HCT116 (cell line): ENCODE data around the gene CEND1.

Experiments
- CBX3 ChIP-seq: IDR thresholded peaks from 2 replicates; pipeline ENCODE4 v1.6.1; 2012; ENCODE audit warnings: low read depth
- EZH2 ChIP-seq: fragments of 200-600 bp; sonication (generic); IDR thresholded peaks from 2 replicates; pipeline ENCODE4 v1.6.1; 2017; ENCODE audit warnings: antibody characterized with exemption, mixed run types
- POLR2A ChIP-seq: IDR thresholded peaks from 2 replicates; pipeline ENCODE4 v1.7.0; 2011; ENCODE audit warnings: borderline replicate concordance; ENCODE audit not compliant: insufficient read depth, insufficient read length; ENCODE audit errors: extremely low read depth
- POLR2AphosphoS5 ChIP-seq: IDR thresholded peaks from 2 replicates; pipeline ENCODE4 v1.6.1; 2011; ENCODE audit warnings: mild to moderate bottlenecking, low read depth, low read length, moderate library complexity
- TF ChIP-seq, protein P1 (sequence below), 3 experiments: fragments of 200-600 bp in 1 of 3; sonication (generic) in 1 of 3; IDR thresholded peaks in 2 of 3; conservative IDR thresholded peaks in 1 of 3; 2 replicates each; pipeline ENCODE4 v1.5.1; 2012 to 2017; ENCODE audit warnings: low read depth in 2 of 3, low read length in 2 of 3, antibody characterized with exemption in 1 of 3, borderline replicate concordance in 1 of 3, control low read depth in 1 of 3, mild to moderate bottlenecking in 1 of 3, mixed read lengths in 1 of 3, mixed run types in 1 of 3, moderate library complexity in 1 of 3; ENCODE audit not compliant: insufficient read depth in 1 of 3

DNA sequence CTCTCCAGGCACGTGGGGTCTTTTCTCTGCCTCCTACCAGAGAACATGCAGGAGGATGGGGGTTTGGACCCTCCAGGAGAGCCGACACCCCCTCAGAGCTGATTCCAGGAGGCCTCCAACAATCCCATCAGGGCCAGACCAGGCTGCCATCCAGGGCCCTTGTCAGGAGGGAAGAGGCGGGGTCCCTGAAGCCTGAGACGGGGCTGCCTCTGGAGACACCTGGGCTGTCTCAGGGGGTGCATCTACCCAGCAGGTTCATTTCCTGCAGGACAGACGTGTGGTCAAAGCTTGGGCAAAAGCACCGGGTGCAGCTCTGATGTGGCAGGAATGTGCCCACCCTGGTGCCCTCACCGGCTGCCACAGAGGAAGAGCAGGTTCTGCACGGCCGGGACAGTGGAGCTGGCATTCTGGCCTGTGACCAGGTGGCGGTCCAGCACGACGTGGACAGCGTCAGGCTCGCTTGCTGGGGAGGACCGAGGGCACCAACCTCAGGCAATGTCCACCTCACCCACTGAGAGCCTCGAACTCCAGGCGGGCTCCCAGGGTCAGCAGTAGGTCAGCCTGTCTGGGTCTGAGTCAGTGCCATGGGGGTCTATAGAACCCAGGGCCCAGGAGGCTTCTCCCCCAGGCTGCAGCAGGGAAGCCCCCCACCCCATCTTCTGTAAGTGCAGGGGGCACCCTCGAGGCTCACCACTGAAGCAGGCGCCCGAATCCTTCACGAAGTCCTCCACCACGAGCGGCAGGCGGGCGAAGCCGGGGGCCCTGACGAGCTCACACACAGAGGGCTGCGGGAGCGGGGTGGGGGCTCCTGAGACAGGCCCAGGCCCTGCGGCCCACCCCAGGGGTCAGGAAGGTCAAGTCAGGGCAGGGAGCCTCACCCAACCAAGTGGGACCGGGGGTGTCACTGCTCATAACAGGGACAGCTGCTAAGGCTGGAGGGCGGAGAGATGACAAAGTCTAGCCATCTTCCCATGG is 19.0 kb downstream of the CEND1 start:
- TF ChIP-seq POLR2A (no peak), CBX3 (no peak), POLR2AphosphoS5 (no peak), EZH2 (no peak)
- TF ChIP-seq, protein P1, sequence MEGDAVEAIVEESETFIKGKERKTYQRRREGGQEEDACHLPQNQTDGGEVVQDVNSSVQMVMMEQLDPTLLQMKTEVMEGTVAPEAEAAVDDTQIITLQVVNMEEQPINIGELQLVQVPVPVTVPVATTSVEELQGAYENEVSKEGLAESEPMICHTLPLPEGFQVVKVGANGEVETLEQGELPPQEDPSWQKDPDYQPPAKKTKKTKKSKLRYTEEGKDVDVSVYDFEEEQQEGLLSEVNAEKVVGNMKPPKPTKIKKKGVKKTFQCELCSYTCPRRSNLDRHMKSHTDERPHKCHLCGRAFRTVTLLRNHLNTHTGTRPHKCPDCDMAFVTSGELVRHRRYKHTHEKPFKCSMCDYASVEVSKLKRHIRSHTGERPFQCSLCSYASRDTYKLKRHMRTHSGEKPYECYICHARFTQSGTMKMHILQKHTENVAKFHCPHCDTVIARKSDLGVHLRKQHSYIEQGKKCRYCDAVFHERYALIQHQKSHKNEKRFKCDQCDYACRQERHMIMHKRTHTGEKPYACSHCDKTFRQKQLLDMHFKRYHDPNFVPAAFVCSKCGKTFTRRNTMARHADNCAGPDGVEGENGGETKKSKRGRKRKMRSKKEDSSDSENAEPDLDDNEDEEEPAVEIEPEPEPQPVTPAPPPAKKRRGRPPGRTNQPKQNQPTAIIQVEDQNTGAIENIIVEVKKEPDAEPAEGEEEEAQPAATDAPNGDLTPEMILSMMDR (IDR thresholded peaks at IDR 0.05 in 2 of 3, conservative IDR thresholded peaks at IDR 0.05 in 1 of 3; ENCODE audit: borderline replicate concordance in 1 of 3, insufficient read depth in 1 of 3, low read depth in 2 of 3, low read length in 2 of 3), result no peak
